Medulla oblongata (tissue), 1 donor: Measurements from ENCODE around the gene SDHD.

Experiments
- DNase-seq: peaks from one replicate; pipeline ENCODE4 v3.0.0-alpha.2; 2015; ENCODE audit errors: extremely low spot score

The SDHD gene

DNA sequence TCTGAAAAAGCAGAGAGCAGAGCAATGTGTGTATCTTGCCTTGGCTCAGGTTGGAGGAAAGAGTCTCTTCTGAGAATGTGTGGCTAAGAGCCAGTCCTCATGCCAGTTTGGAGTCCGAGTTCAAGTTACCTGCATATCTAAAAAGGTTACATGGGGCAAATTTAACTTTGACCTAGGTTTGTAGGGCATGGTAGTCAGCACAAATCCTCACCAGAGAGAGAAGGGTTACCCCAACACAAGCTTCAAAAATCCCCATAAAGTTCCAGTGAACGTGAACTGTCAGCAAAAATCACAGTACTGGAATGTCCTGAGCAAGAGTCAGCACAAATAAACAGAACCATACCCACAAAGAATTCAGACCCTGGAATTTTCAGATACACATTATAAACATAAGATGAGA is 13.8 kb downstream of the SDHD start:
- no peak for DNase-seq

DNA sequence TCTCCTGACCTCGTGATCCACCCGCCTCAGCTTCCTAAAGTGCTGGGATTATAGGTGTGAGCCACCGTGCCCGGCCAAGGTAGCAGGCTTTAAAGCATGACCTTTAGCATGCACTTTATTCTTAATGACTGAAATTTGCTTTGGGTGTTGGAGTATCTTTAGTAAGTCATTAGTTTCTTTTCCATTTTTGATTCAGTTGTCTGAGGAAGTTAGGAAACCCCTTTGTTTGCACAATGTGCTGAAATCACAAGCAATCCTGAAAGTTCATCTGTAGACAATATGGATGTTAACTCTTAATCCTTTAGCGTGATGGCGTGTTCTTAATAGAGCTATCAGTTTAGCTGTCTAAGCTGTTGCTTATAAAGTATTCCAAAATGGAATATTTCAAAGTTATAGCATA is 16.8 kb downstream of the SDHD start:
- DNase-seq: no peak

DNA sequence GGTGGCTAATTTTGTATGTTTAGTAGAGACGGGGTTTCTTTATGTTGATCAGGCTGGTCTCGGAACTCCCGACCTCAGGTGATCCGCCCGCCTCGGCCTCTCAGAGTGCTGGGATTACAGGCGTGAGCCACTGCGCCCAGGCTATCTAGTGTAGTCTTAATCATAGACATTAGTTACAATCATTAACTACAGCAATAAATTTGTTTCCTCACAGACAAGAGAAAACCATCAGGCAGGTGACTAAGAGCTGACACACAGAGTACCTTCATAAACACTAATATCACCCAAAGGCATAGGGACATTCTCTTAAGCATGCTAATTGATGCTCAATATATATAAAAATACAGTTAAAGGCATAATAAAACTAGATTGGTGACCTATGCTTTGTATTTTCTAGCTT is 19.4 kb downstream of the SDHD start:
- DNase-seq: no peak

DNA sequence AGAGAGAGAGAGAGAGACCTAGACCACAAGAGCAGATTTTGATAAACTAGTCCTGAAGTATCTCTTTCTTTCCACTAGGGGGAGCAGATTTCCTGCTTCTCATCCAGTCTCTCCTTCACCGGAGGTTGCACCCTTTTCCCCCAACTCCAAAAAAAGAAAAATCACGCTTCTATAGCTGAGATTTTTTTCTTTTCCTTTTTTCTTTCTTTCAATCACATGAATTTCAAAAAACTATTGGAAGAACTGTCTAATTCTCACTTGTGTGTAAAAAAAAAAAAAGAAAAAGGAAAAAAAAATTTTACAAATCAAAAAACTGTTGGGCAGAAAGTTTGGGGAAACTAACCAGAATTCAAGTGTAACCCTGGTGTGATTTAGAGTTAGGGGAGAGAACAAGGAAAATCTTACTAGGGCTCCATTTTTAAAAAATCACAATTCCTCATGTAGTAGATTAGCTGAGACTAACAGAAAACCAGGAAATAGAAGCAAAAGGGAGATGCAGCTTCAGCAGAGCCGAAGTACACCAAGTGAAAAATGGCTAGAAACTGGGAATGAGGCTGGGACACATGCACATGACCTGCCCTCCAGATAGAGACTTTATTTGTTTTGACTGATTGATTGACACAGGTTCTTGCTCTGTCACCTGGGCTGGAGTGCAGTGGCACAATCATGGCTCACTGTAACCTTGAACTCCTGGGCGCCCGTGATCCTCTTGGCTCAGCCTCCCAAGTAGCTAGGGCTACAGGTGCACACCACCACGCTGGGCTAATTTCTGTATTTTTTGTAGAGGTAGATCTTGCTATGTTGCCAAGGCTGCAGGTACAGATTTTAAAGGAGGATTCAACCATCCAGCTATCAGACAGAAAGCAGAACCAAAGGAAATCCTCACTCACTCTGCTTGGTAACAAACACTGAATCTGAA is 27.1 kb downstream of the SDHD start:
- peak; percentile 86 for DNase-seq

DNA sequence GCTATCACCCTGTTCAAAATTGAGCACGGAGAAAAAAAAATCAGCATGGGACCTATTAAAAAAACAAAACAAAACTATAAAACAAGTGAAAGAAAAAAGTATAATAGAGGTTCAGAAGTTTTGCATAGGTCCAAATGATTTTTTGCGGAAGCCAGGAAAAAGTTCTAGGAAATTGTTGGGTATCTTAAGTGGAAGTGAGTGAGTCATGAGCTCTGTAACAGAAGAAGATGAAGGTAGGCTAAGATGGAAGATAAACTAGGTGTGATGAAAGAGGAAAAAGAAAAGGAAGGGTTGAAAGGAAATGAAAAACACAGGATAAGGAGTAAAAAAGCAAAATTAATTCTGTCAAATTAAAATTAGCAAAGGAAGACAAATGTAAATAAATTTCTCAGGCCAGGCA is 27.8 kb downstream of the SDHD start:
- no peak for DNase-seq

DNA sequence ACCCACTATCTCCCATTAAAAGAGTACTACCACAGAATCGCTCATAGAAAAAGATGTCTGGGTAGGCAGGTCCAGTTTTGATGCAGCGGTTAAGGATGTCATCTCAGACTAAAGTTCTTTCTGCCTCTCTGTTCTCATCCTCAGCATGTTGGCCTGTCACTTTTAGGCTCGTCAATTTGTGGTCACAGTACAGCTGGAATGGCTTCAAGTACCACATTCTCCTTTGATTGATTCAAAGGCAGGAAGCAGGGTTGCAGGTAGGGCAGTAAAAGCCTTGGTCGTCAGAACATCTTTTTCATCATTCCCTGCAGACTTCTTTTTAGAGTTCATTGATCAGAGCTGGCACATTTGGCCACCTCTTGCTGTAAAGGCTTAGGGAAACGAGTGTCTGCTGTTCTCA is 28.7 kb downstream of the SDHD start:
- DNase-seq: no peak

GRCh38 chr11:112118176-112118575 is 31.5 kb downstream of the SDHD start:
- no peak for DNase-seq

GRCh38 chr11:112121981-112122615 is 35.4 kb downstream of the SDHD start:
- no peak for DNase-seq

DNA sequence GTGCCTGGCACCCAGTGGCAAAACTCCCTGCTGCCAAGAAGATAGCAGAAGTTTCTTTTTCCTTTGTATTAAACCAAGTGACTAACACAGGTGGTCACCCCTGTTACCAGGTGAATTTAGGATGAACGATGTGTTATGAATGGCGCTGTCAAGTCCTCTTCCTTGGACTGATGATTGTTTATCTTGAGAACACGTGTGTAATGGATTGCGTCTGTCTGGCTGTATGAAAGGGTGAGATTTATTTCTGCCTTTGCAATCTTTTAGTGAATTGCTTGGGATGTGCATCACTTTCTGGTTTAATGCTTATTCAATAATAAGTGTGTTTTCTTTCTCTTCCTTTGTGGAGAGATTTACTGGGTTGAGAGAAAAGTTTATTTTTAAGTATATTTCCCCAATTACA is 36.5 kb downstream of the SDHD start:
- DNase-seq: no peak

- DNase-seq: no peak
Measured at GRCh38 chr11:112127056-112127455, 40.4 kb downstream of the SDHD start.

DNA sequence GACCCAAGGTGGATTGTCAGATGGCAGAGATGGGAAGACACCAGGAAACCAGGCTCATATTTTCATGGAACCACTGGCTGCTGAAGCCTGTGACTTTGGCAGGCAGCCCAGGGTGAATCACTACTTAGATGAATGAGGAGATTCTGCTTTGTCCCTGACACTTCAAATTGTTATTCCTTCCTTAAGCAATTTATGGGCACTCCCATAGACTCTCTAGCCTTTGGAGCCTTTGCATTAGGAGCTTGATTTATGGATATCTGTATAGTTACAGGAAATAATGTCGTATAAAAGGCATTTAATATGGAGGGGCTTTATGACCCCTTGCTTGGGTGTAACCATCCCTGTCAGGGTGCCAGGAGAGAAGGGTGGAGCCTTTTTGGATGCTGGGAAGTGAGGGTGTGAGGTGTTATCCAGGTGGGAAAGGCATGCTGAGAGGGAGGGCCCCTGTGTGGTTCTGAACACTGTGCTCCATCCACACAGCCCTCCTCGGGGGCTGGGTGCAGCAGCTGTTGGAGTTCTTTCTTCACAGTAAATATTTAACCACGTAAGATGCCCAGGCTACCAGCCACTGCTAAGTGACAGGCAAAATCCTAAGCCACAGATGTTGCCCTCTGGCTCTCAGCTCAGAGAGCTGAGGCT is 41.9 kb downstream of the SDHD start:
- peak; percentile 57 for DNase-seq

DNA sequence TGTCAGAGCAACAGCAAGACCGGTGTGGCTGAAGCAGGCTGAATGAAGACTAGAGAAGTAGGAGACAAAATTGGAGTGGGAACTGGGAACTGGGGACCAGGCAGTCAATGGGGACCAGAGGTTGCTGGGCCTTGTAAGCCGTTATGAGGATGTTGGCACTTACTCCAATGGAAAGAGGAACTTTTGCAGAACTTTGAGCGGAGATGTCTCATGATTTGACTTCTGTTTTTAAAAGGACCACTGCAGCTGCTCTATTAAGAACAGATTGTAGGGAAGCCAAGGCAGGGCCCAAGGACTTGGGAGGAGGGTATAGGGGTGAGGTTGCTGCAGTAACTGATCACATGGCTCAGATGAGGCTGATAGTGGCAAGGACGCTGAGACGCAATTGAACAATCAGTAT is 43.0 kb downstream of the SDHD start:
- peak; percentile 88 for DNase-seq

GRCh38 chr11:112132737-112133136 is 46.1 kb downstream of the SDHD start:
- no peak for DNase-seq

- DNase-seq: no peak
Measured at GRCh38 chr11:112134473-112134872, 47.8 kb downstream of the SDHD start.

DNA sequence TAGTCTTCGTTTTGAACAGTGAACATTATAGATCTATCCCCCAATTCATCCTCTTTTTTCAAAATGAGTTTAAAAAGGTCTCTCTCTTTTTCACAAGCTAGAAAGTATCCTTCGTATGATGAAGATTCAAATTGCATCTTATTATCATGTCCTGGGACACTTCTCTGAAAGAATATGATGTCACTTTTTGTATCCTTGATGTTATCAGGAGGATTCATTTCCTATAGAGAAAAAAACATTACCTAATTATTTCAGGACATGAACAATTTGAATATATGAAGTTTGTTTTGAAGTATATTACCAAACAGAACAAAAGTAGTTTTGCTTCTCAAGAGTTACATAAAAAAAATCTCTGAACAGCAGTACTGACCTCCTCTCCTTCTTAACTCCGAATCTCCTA is 56.9 kb downstream of the SDHD start:
- DNase-seq: no peak
